ENCODE measurements around the gene CCDC121. TPM values are rescaled to one million over a fixed set of nuclear protein-coding genes. Genes with fewer than 3 reads are reported as not detected.

Gene CCDC121
- total and polyA plus RNA-seq, 10 of the 15 experiments (the other 5 are each of a cell fraction or from before 2014, with no cell fraction given) = 0.34 to 1.2 (median 0.63) TPM

DNA sequence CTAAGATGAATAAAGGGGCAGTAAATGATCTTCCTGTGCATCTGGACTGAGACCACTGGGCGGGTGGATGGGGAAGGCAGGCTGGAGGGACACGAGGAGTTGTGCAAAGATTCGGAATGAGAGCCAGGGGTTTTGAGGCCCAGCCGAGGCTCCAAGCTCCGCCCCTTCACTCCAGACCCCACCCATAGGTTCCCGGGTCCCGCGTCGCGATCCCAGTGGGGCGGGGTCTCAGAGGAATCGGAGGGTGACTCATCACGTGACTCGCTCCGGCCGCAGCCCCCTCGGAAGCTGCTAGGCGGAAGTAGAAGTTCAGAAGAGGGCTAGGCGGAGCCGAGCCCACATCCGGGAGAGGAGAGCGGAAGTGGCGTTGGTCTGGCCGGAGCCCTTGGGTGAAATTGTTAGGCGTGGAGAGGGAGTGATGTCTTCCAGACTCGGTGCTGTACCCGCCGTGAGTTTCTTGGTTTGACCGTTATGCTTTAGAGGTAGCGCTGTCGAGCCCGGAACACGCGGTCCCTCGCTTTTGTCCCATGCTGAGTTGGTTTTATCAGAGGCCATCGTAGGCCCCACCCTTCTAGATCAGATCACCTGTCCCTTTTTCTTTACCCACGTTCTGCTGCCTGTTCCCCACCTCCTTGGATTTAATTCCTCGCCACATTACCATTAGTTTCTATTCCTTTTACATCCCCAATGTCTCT, 46.0 kb downstream of the CCDC121 start, which contains the start of gene ZNF512 (continued):
- TF ChIP-seq, protein P1, sequence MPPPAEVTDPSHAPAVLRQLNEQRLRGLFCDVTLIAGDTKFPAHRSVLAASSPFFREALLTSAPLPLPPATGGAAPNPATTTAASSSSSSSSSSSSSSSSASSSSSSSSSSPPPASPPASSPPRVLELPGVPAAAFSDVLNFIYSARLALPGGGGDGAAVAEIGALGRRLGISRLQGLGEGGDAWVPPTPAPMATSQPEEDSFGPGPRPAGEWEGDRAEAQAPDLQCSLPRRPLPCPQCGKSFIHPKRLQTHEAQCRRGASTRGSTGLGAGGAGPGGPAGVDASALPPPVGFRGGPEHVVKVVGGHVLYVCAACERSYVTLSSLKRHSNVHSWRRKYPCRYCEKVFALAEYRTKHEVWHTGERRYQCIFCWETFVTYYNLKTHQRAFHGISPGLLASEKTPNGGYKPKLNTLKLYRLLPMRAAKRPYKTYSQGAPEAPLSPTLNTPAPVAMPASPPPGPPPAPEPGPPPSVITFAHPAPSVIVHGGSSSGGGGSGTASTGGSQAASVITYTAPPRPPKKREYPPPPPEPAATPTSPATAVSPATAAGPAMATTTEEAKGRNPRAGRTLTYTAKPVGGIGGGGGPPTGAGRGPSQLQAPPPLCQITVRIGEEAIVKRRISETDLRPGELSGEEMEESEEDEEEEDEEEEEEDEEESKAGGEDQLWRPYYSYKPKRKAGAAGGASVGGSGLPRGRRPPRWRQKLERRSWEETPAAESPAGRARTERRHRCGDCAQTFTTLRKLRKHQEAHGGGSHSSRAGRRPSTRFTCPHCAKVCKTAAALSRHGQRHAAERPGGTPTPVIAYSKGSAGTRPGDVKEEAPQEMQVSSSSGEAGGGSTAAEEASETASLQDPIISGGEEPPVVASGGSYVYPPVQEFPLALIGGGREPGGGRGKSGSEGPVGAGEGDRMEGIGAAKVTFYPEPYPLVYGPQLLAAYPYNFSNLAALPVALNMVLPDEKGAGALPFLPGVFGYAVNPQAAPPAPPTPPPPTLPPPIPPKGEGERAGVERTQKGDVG (CRISPR knock-in tag; IDR thresholded peaks at IDR 0.05) = peak; percentile 83; the same call in 1 of the 2 replicates
- peak; percentile 60; the same call in 1 of the 2 replicates for TF ChIP-seq CBFB (IDR thresholded peaks at IDR 0.05; ENCODE audit: low read depth)
- TF ChIP-seq IRF4 (IDR thresholded peaks at IDR 0.05; ENCODE audit: low read depth, low read length) = no peak
- peak; percentile 47 for TF ChIP-seq MEF2B (IDR thresholded peaks at IDR 0.05; ENCODE audit: partially characterized antibody, poor library complexity, severe bottlenecking)
- 0 out of 2 replicates have a peak, but pooled peaks have one; percentile 45 for TF ChIP-seq HDGF (IDR thresholded peaks at IDR 0.05)
- no peak for TF ChIP-seq ESRRA (IDR thresholded peaks at IDR 0.05; ENCODE audit: low read length)
- TF ChIP-seq SUZ12 (IDR thresholded peaks at IDR 0.05; ENCODE audit: unreplicated experiment) = no peak
- TF ChIP-seq HDAC2 (IDR thresholded peaks at IDR 0.05) = no peak
- TF ChIP-seq TCF12 (IDR thresholded peaks at IDR 0.05; ENCODE audit: low read depth, low read length) = no peak
- peak; percentile 89 for TF ChIP-seq GABPA (IDR thresholded peaks at IDR 0.05; ENCODE audit: low read depth)
- TF ChIP-seq HCFC1 (IDR thresholded peaks at IDR 0.05; ENCODE audit: low read length) = 0 out of 2 replicates have a peak, but pooled peaks have one; percentile 18
- TF ChIP-seq, protein P2, sequence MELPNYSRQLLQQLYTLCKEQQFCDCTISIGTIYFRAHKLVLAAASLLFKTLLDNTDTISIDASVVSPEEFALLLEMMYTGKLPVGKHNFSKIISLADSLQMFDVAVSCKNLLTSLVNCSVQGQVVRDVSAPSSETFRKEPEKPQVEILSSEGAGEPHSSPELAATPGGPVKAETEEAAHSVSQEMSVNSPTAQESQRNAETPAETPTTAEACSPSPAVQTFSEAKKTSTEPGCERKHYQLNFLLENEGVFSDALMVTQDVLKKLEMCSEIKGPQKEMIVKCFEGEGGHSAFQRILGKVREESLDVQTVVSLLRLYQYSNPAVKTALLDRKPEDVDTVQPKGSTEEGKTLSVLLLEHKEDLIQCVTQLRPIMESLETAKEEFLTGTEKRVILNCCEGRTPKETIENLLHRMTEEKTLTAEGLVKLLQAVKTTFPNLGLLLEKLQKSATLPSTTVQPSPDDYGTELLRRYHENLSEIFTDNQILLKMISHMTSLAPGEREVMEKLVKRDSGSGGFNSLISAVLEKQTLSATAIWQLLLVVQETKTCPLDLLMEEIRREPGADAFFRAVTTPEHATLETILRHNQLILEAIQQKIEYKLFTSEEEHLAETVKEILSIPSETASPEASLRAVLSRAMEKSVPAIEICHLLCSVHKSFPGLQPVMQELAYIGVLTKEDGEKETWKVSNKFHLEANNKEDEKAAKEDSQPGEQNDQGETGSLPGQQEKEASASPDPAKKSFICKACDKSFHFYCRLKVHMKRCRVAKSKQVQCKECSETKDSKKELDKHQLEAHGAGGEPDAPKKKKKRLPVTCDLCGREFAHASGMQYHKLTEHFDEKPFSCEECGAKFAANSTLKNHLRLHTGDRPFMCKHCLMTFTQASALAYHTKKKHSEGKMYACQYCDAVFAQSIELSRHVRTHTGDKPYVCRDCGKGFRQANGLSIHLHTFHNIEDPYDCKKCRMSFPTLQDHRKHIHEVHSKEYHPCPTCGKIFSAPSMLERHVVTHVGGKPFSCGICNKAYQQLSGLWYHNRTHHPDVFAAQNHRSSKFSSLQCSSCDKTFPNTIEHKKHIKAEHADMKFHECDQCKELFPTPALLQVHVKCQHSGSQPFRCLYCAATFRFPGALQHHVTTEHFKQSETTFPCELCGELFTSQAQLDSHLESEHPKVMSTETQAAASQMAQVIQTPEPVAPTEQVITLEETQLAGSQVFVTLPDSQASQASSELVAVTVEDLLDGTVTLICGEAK (IDR thresholded peaks at IDR 0.05; ENCODE audit: borderline replicate concordance) = peak; percentile 90
- TF ChIP-seq, protein P3, sequence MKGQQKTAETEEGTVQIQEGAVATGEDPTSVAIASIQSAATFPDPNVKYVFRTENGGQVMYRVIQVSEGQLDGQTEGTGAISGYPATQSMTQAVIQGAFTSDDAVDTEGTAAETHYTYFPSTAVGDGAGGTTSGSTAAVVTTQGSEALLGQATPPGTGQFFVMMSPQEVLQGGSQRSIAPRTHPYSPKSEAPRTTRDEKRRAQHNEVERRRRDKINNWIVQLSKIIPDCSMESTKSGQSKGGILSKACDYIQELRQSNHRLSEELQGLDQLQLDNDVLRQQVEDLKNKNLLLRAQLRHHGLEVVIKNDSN (IDR thresholded peaks at IDR 0.05; ENCODE audit: borderline replicate concordance, extremely low read length, insufficient read depth, low read depth, low read length) = peak; percentile 91
- no peak; the same call in 1 of the 2 replicates for TF ChIP-seq BACH1 (IDR thresholded peaks at IDR 0.05; ENCODE audit: borderline replicate concordance)
- TF ChIP-seq POLR2A (IDR thresholded peaks at IDR 0.05; ENCODE audit: low read depth, low read length) = peak; percentile 80
- 0 out of 2 replicates have a peak, but pooled peaks have one; percentile 12 for TF ChIP-seq NR2F1 (conservative IDR thresholded peaks at IDR 0.05)
- peak; percentile 87 for TF ChIP-seq POLR2AphosphoS5 (IDR thresholded peaks at IDR 0.05; ENCODE audit: low read length)
- TF ChIP-seq TAF1 (IDR thresholded peaks at IDR 0.05; ENCODE audit: borderline replicate concordance, low read depth, low read length) = peak; percentile 94
- peak; percentile 82 for TF ChIP-seq SPI1 (IDR thresholded peaks at IDR 0.05; ENCODE audit: borderline replicate concordance, insufficient read depth, low read depth, low read length)
- peak; percentile 92 to 97 for TF ChIP-seq BHLHE40 (IDR thresholded peaks at IDR 0.05; ENCODE audit: borderline replicate concordance in 1 of 2, low read depth in 2 of 2, low read length in 1 of 2)
- TF ChIP-seq, protein P4, sequence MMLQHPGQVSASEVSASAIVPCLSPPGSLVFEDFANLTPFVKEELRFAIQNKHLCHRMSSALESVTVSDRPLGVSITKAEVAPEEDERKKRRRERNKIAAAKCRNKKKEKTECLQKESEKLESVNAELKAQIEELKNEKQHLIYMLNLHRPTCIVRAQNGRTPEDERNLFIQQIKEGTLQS (IDR thresholded peaks at IDR 0.05; ENCODE audit: borderline replicate concordance, extremely low read depth, low read depth, low read length) = peak; percentile 74; the same call in 1 of the 2 replicates

Measured in GM12878 (cell line).